ENCODE results near the gene MPDZ.

DNA sequence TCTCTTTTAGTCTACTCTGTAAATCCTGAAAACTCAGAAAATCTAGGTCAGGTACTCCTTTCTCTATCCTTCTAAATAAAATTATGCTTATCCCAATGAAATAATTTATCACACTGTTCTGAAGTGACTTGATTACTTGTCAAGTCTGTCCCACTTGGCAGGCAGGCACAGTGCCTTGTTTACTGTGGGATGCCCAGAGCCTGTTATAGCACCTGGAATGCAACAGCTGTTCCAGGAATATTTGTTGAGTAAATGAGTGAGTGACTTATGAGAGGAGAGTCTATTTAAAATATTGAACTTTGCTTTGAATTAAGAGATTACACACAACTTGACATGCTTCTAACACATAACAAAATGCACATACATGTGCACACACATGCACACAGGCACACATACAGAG, 130.0 kb downstream of the MPDZ start:
- TF ChIP-seq, protein P1, sequence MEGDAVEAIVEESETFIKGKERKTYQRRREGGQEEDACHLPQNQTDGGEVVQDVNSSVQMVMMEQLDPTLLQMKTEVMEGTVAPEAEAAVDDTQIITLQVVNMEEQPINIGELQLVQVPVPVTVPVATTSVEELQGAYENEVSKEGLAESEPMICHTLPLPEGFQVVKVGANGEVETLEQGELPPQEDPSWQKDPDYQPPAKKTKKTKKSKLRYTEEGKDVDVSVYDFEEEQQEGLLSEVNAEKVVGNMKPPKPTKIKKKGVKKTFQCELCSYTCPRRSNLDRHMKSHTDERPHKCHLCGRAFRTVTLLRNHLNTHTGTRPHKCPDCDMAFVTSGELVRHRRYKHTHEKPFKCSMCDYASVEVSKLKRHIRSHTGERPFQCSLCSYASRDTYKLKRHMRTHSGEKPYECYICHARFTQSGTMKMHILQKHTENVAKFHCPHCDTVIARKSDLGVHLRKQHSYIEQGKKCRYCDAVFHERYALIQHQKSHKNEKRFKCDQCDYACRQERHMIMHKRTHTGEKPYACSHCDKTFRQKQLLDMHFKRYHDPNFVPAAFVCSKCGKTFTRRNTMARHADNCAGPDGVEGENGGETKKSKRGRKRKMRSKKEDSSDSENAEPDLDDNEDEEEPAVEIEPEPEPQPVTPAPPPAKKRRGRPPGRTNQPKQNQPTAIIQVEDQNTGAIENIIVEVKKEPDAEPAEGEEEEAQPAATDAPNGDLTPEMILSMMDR (IDR thresholded peaks at IDR 0.05; ENCODE audit: low read length) = no peak
- no peak for TF ChIP-seq EZH2 (IDR thresholded peaks at IDR 0.05; ENCODE audit: borderline replicate concordance, low read length)

Data from OCI-LY1 (cell line).